H1 (cell line): ENCODE measurements around the gene CHPF2.

Experiments used
- EP300 ChIP-seq, 2 experiments: IDR thresholded peaks; 1 replicate in 1 of 2; 2 replicates in 1 of 2; pipeline ENCODE4 v1.6.1; 2011 to 2012; ENCODE audit warnings: low read depth in 2 of 2, low read length in 2 of 2, mild to moderate bottlenecking in 2 of 2, borderline replicate concordance in 1 of 2, inconsistent platforms in 1 of 2, moderate library complexity in 1 of 2
- HDAC6 ChIP-seq: IDR thresholded peaks from one replicate; pipeline ENCODE4 v1.7.1; 2012; ENCODE audit warnings: low read depth, mild to moderate bottlenecking, inconsistent platforms, low read length, moderate library complexity
- SIX5 ChIP-seq: IDR thresholded peaks from 2 replicates; pipeline ENCODE4 v1.6.1; 2011; ENCODE audit warnings: mild to moderate bottlenecking, low read depth, low read length
- TF ChIP-seq, protein P1 (sequence below), 3 experiments: IDR thresholded peaks; 1 replicate in 2 of 3; 2 replicates in 1 of 3; pipeline versions ENCODE4 v1.5.1 to v1.6.1; 2011; ENCODE audit warnings: low read length in 3 of 3, mild to moderate bottlenecking in 3 of 3, inconsistent platforms in 2 of 3, low read depth in 1 of 3, moderate library complexity in 1 of 3; ENCODE audit not compliant: insufficient read depth in 1 of 3; ENCODE audit errors: control extremely low read depth in 1 of 3

GRCh38 chr7:151212626-151213025, 19.7 kb upstream of the CHPF2 start:
- no peak for TF ChIP-seq SIX5
- TF ChIP-seq, protein P1, sequence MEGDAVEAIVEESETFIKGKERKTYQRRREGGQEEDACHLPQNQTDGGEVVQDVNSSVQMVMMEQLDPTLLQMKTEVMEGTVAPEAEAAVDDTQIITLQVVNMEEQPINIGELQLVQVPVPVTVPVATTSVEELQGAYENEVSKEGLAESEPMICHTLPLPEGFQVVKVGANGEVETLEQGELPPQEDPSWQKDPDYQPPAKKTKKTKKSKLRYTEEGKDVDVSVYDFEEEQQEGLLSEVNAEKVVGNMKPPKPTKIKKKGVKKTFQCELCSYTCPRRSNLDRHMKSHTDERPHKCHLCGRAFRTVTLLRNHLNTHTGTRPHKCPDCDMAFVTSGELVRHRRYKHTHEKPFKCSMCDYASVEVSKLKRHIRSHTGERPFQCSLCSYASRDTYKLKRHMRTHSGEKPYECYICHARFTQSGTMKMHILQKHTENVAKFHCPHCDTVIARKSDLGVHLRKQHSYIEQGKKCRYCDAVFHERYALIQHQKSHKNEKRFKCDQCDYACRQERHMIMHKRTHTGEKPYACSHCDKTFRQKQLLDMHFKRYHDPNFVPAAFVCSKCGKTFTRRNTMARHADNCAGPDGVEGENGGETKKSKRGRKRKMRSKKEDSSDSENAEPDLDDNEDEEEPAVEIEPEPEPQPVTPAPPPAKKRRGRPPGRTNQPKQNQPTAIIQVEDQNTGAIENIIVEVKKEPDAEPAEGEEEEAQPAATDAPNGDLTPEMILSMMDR (IDR thresholded peaks at IDR 0.05; ENCODE audit: control extremely low read depth in 1 of 3, insufficient read depth in 1 of 3, low read depth in 1 of 3, low read length in 3 of 3), result no peak
- TF ChIP-seq HDAC6, result no peak
- TF ChIP-seq EP300 (IDR thresholded peaks at IDR 0.05; ENCODE audit: borderline replicate concordance in 1 of 2, low read depth in 2 of 2, low read length in 2 of 2), result no peak
